Measurements from ENCODE around the gene CCL11.

- TF ChIP-seq GATA3 (IDR thresholded peaks at IDR 0.05; ENCODE audit: low read depth, low read length) (no peak), GATA2 (IDR thresholded peaks at IDR 0.05; ENCODE audit: low read depth, low read length) (no peak)
Observed at GRCh38 chr17:34303606-34304005, 18.1 kb downstream of the CCL11 start.

All from SH-SY5Y (cell line).